Measurements from ENCODE around the gene CACUL1.
"Not testable (repeated sequence)": the region's sequence is repeated elsewhere in the genome, so short reads cannot be mapped to it uniquely, and the experiment has no call there.

Gene CACUL1

GRCh38 chr10:118768041-118768919, 13.5 kb upstream of the CACUL1 start:
- DNase-seq (ENCODE audit: low spot score), result no peak

- DNase-seq (ENCODE audit: low spot score), result no peak
Observed at GRCh38 chr10:118767297-118768040, 12.7 kb upstream of the CACUL1 start.

DNA sequence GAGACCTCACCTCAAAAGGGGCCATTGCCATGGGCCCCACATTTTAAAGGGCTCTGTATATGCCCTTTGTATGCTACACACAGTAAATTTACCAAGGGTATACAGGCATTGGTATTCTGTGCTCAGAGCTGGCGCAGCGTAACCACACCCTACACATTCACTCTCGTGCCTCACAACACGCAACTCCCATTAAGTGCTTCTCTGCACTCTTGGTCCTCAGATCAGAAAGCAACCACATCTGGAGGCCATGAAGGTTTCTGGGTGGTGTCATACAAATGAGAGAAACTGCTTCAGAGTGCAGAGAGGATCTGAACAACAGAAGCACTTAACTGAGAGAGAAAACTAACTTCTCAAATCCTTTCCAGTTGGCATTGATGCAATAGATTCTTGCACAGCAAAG, 9.4 kb upstream of the CACUL1 start:
- no peak for DNase-seq (ENCODE audit: low spot score)

- no peak for DNase-seq (ENCODE audit: low spot score)
Observed at GRCh38 chr10:118763202-118763988, 8.6 kb upstream of the CACUL1 start.

DNA sequence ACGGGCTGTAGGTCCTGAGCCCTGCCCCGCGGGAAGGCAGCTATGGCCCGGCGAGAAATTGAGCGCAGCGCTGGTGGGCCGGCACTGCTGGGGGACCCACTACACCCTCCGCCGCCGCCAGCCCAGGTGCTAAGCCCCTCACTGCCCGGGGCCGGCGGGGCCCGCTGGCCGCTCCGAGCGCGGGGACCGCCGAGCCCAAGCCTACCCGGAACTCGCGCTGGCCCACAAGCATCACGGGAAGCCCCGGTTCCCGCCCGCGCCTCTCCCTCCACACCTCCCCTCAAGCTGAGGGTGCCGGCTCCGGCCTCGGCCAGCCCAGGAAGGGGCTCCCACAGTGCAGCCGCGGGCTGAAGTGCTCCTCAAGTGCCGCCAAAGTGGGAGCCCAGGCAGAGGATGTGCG, 5.5 kb upstream of the CACUL1 start:
- no peak for DNase-seq (ENCODE audit: low spot score)

DNA sequence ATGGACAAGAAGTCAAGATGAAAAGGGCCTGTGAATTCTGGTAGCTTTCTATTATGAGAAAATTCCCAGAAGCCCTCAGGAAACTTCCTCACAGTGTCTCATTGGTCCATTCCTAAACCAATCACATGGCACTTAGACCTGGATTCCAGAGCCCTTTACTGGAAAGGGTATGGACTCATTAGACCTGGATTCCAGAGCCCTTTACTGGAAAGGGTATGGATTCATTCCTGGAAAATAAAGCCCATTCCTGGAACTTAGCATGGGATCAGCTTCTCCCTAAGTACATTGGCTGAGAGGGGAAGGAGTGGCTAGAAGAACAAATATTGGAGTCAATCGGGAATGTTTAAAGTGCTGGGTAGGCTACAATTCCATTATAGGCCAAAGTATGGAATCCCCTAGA, 3.7 kb upstream of the CACUL1 start:
- DNase-seq (ENCODE audit: low spot score), result no peak

DNA sequence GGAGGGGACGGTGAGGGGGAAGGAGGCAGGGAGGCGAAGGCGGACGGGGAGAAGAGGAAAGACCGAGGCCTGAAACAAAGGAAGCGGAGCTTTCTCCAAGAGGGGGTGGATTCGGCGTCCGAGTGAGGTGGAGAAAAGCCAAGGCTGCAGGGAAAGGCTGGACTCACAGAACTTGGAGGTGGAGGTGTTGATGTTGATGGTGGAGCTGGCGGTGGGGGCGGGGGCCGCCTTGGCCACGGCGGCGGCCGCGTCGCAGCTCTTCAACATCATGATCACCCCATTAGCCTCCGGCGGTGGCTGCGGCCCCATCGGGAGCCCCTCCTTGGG, 578 bp downstream of the CACUL1 start:
- DNase-seq (ENCODE audit: low spot score), result no peak

- DNase-seq (ENCODE audit: low spot score), result no peak
Observed at GRCh38 chr10:118753331-118754228, 1.2 kb downstream of the CACUL1 start.

DNA sequence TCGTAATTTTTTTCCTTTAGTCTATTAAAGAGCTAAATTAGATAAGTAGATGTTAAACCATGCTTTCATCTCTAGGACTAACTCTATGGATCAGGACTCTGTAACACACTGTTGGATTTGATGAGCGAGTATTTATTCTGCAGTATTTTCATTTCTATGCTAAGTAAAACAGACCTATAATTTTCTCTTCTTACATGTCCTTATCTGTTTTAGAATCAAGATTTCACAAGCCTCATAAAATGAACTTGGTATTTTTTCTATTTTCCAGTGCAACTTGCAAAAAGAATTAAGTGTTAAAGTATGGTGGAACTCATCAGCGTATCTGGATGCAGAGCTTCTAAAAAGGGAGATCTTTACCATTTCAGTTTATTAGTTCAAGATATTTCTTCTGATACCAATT, 2.4 kb downstream of the CACUL1 start:
- DNase-seq (ENCODE audit: low spot score), result no peak

- no peak for DNase-seq (ENCODE audit: low spot score)
Observed at GRCh38 chr10:118751265-118751664, 3.5 kb downstream of the CACUL1 start.

DNA sequence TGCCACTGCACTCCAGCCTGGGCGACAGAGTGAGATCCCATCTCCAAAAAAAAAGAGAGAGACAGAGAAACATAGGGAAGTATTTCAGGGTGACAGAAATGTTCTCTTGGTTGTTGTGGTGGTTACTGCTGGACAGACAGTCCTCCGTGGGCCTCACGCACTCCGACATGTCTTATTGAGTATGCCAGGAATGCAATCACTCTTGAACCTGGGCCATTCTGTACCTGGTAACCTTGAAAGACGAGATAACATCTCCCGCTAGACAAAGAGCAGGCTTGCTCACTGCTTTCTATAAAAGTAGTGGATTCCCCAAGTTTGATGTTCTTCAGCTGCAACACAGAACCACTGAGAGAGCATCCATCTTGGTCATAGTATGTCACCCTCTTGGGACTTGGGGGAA, 6.7 kb downstream of the CACUL1 start:
- DNase-seq (ENCODE audit: low spot score), result no peak

DNA sequence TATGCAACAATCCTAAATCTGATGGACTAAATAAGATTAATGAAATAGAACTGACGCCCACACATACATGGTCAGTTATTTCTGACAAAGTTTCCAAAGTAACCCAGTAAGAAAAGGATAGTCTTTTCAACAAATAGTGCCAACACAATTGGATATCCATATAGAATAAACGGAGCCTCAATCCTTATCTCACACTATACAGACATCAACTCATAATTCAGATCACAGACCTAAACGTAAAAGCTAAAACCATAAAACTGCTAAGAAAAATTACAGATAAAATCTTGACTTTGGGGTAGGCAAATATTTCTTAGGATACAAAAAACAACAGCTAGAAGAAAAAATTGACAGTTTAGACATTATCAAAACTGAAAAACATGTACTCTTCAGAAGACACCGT, 8.5 kb downstream of the CACUL1 start:
- DNase-seq (ENCODE audit: low spot score), result no peak

- no peak for DNase-seq (ENCODE audit: low spot score)
Observed at GRCh38 chr10:118745056-118745455, 9.7 kb downstream of the CACUL1 start.

DNA sequence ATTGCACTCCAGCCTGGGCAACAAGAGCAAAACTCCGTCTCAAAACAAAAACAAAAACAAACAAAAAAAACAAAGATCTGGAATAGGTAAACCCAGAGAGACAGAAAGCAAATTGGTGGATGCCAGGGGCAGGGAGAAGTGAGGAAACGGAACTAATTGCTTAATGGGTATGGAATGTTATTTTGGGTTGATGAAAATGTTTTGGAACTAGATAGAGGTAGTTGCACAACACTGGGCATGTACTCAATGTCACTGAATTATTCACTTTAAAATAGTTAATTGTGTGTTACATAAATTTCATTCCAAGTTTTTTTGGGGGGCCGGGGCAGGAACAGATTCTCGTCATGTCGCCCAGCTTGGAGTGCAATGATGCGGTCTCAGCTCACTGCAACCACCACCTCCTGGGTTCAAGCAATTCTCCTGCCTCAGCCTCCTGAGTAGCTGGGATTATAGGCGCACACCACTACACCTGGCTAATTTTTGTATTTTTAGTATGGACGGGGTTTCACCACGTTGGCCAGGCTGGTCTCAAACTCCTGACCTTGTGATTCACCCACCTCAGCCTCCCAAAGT, 10.3 kb downstream of the CACUL1 start:
- DNase-seq (ENCODE audit: low spot score), result not testable (repeated sequence)

- DNase-seq (ENCODE audit: low spot score), result peak; percentile 47
Observed at GRCh38 chr10:118742782-118743181, 12.0 kb downstream of the CACUL1 start.

GRCh38 chr10:118742032-118742431, 12.7 kb downstream of the CACUL1 start:
- no peak for DNase-seq (ENCODE audit: low spot score)

- no peak for DNase-seq (ENCODE audit: low spot score)
Observed at GRCh38 chr10:118738406-118738805, 16.4 kb downstream of the CACUL1 start.

DNA sequence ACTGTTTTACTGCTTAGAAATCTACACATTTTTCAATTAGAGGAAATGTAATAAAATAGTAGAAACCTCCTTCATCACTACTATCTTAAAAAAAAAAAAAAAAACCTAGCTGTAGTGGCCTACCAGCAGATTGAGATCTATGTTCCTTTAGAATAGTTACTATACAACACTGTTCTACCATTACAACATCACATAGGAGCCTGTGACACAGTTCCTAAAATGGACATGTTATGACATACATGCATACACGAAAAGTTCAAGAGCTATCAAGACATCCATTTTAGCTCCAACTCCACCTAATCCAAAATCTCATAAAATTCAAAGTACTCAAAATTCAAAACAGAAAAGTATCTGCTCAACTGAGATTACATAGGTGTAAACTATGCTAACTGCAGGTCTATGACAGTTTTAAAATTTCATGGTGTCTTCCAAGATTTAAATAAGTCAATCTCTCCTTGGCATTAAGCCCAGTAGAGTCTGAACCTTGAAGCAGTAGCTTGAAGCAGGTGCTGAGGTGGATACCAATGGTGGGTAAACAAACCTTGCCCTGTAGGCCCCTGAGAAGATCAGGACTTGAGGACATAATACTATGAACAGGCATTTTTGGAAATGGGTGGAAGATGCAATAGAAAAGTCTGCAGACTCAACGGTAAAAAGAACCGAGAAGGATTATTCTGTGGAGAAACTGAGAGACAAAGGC, 17.0 kb downstream of the CACUL1 start:
- DNase-seq (ENCODE audit: low spot score), result no peak

- no peak for DNase-seq (ENCODE audit: low spot score)
Observed at GRCh38 chr10:118735294-118735693, 19.5 kb downstream of the CACUL1 start.

DNA sequence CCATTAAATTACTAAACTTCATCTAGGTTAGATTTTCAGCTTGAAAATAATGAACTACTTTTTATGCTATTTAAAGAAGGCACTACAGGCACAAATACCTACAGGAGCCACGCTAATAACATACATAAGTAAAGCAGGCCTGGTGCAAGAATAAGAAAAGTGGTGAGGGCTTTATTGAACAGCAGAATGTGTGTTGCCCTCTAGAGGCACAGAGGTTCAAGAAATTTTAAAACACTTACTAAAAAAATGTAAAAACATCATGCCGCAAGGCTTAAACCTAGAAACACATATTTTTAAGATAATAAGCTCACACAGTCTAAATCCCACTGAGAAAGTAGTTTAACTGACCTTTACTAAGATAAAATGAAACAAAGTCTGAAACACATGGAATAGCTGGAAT, 20.3 kb downstream of the CACUL1 start:
- no peak for DNase-seq (ENCODE audit: low spot score)

All from COLO829 (cell line).